Measurements from ENCODE around the gene HK1. TPM values are rescaled to one million over a fixed set of nuclear protein-coding genes. Genes with fewer than 3 reads are reported as not detected.

The HK1 gene
- total RNA-seq, 1 experiment from 2014 or later: 98.8 TPM

DNA sequence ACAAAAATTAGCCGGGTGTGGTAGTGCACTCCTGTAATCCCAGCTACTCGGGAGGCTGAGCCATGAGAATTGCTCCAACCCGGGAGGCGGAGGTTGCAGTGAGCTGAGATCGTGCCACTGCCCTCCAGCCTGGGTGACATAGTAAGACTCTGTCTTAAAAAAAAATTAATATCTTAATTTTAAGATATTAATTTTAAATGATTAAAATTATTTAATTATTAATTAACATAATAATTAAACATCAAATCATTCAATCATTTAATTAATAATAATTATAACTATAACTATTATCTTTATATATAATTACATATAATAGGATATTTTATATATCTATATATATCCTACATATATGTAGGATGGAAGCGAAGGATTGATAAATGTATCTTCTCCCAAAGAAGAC, 1.8 kb upstream of the HK1 start:
- H4K8ac ChIP-seq (replicated peaks; ENCODE audit: insufficient read length, low read depth, low read length): no peak overlapping the region
- H4K5ac ChIP-seq (ENCODE audit: insufficient read length, low read depth, low read length): no peak overlapping the region
- no CpG with 5 or more reads among the region's 6 CpGs for WGBS (ENCODE audit: extremely low coverage, insufficient read length, low lambda C conversion rate)

More for the DNA sequence above, 1.8 kb upstream of the HK1 start:
- H3K23ac ChIP-seq (ENCODE audit: insufficient read length, low read depth, low read length): no peak overlapping the region
- Mint-ChIP-seq H3K4me1 (peaks cover 15 to 16% of the 10 kb centered on the region in 2 experiments), H3K36me3 (ENCODE audit: insufficient read depth in 1 of 3, low read depth in 3 of 3) (no peaks in the 10 kb centered on the region), H3K27me3 (ENCODE audit: low read depth) (peaks cover 6% of the 10 kb centered on the region), H3K27ac (no peak overlapping the region), H3K4me3 (no peak overlapping the region), H3K9me3 (peaks cover 0 to 2% of the 10 kb centered on the region in 2 experiments; a peak in 2 of 5 replicates)
- no peaks in the 10 kb centered on the region for H4K20me1 ChIP-seq (ENCODE audit: control insufficient read depth, insufficient read depth, insufficient read length)
- no peak overlapping the region for H3K9ac ChIP-seq (ENCODE audit: extremely low read depth, insufficient read length, low read length)
- no peak overlapping the region for H2BK5ac ChIP-seq (ENCODE audit: insufficient read length, low read length)
- no peak overlapping the region for H2AK5ac ChIP-seq (ENCODE audit: insufficient read length, low read length)
- H3K14ac ChIP-seq (ENCODE audit: insufficient read depth, low read length): no peak overlapping the region
- no peak overlapping the region for H3K4me2 ChIP-seq (ENCODE audit: insufficient read depth, insufficient read length, low read length)
- H3K4ac ChIP-seq (ENCODE audit: low read depth, low read length): no peak overlapping the region
- H3K79me2 ChIP-seq (ENCODE audit: insufficient read depth, low read length): no peaks in the 10 kb centered on the region
- peaks cover 4% of the 10 kb centered on the region; the same call in 1 of the 2 replicates for H3K4me1 ChIP-seq (ENCODE audit: insufficient read depth, low read length)
- no peak overlapping the region for H2AFZ ChIP-seq (ENCODE audit: low read length)
- H3T11ph ChIP-seq (ENCODE audit: low read length): no peak overlapping the region
- no peak overlapping the region for H2BK20ac ChIP-seq (ENCODE audit: low read depth, low read length, poor library complexity, severe bottlenecking)
- no peak for DNase-seq
- H3K56ac ChIP-seq (ENCODE audit: insufficient read length, low read depth, low read length): no peak overlapping the region
- no peak overlapping the region for H2BK15ac ChIP-seq (ENCODE audit: low read depth, low read length)
- TF ChIP-seq CTCF (conservative IDR thresholded peaks at IDR 0.05): no peak
- H4K91ac ChIP-seq (ENCODE audit: insufficient read length, low read depth, low read length): no peak overlapping the region
- no peak overlapping the region for H2BK12ac ChIP-seq (ENCODE audit: insufficient read length, low read depth, low read length)
- H3K27ac ChIP-seq (ENCODE audit: insufficient read length, low read depth, low read length): no peak overlapping the region
- H3K9me3 ChIP-seq (ENCODE audit: control insufficient read depth, low read depth, low read length): no peaks in the 10 kb centered on the region
- H3K79me1 ChIP-seq (ENCODE audit: insufficient read depth, low read depth, low read length, poor library complexity, severe bottlenecking): no peaks in the 10 kb centered on the region
- no peaks in the 10 kb centered on the region for H3K27me3 ChIP-seq (ENCODE audit: insufficient read depth, low read length)
- no peak overlapping the region for H2BK120ac ChIP-seq (ENCODE audit: low read depth, low read length, poor library complexity, severe bottlenecking)
- H3K18ac ChIP-seq (ENCODE audit: insufficient read length, low read depth, low read length): no peak overlapping the region
- no peaks in the 10 kb centered on the region for H3K23me2 ChIP-seq (ENCODE audit: insufficient read length, low read depth, low read length, poor library complexity, severe bottlenecking)

Measured in H9 (cell line).